Activated T-cell treated with anti-CD3 and anti-CD28 coated beads for 1 hour (primary cell): ENCODE measurements around the gene TAS2R38.
"Not testable (repeated sequence)": the region's sequence is repeated elsewhere in the genome, so short reads cannot be mapped to it uniquely, and the experiment has no call there.

Experiments used
- DNase-seq: peaks from one replicate; pipeline ENCODE4 v3.0.0-alpha.2; 2020; ENCODE audit warnings: low read depth

TAS2R38 gene

DNA sequence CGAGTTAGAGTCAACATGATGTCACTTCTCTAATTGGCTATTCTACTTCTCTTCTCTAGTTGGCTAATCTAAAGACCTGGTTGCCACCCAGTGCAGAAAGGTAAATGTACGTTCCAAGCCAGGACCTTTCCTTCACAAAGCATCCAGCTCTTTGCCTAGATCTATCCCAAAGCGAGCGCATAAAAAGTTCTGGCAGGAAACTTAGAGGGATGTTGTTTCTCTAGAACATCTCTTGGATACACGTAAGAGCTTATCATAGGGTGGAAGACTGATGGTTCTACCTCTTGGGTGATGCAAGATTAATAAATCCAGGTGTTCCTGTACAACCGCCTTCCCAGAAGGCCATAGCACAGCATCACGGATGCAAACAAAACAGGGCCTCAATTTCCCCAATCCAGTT lies at the start of gene TAS2R38:
TSS of gene TAS2R38 (minus strand) at position 101 of the 400 bp plus-strand sequence. CDS start at position 17, 84 bp downstream.
- DNase-seq = no peak

DNA sequence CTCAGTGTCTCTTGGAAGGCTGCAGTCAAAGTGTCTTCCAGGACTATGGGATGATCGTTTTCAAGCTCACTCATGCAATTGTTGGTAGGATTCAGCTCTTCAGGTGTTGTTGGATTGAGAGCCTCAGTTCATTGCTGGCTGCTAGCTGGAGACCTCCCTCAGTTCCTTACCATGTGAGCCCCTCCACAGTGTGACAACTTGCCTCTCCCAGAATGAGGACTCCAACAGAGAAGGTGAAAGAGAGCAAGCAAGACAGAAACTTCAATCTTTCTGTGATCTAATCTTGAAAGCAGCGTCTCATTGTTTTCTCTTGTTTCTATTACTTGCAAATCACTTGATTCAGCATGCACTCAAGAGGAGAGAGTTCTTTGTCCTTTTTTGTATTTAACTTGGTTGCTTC lies 44.6 kb upstream of the TAS2R38 start:
- no peak for DNase-seq

DNA sequence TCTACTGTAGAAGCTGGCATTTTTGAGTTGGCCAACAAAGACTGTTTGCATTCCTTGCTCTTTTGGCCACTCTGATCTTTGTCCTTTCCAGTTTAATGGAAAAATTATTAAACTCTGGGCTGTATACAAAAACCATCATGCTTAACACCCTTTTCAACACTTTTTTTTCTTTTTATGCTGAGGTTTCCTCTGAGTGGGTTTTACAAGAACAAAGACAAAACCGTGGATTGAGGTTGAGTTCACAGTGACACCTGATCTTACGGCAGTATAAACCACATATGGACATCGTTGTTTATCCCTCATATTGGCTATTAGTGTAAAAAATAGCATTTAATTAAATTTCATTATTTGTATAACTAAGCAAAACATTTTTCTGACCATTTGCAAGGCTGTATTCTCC lies 43.9 kb upstream of the TAS2R38 start:
- no peak for DNase-seq

DNA sequence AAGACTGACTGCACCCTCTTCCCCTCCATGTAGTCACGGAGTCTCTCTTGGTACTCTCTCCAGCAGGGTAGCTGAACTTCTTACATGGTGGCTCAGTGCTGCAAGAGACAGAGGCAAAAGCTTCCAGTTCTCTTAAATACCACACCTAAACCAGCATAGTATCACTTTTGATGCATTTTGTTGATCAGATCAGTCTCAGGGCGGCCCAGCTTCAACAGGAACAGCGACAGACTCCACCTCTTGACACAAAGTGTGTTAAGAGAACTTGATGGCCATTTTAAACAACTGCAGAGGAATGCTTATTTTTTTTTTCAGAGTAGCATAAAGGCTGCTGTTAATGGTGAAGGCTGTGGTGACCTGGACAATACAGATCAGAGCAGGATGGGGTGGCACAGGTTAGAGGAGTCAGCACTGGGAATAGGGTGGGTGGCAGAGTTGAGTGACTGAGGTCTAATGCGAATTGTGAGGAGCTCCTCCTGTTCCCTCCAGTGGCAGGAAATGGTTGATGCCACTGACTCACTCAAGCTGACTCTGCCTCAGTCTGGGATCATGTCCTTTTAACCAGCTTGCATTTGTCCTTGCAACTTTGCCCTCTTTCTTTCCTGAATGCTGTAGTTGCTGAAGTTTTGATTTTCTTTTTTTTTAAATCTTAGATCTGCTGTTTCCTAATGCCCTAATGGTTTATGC lies 39.4 kb upstream of the TAS2R38 start:
- DNase-seq = no peak

DNA sequence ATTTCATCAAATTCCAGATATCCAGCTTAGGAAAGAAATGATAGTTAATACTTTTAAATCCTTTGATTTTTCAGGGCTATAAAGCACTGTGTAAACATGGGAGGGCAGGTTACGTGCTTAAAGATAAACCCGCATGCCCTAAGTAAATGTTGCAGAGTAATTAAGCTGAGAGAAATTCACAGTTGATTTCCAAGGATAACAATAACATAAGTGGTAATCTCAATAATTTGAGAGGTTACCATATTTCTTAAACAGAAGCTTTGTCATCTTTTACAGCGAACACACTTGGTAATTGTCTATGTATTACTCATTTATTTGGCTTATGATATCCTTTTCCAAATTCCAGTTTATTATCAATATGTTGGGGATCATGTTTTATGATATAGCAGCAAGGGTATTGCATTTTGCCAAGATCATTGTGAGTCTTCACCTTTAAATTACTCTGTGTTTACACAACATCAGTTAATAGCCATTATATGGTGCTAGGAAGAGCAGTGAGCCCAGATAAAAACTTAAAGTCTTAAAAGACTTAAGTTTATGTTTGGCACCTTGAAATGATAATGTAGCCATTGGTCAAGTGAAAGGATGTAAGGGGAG lies 37.5 kb upstream of the TAS2R38 start:
- no peak for DNase-seq

DNA sequence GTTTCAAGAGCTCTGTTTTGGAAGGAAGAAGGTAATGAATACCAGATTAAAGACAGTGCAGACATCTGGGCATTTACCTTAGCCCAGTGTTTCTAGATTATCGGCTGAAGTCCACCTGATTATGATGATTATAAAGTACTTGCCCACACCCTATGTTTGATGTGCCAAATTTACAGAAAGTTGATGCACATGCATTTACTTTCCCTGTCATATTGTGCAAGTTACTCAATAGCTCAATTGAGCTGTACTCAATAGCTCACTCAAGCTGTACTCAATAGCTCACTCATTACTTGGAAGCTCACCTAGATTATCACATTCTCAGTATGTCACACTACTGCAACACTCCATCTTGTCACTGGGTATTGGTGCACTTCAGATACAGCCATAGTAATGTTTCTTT lies 35.6 kb upstream of the TAS2R38 start:
- no peak for DNase-seq

DNA sequence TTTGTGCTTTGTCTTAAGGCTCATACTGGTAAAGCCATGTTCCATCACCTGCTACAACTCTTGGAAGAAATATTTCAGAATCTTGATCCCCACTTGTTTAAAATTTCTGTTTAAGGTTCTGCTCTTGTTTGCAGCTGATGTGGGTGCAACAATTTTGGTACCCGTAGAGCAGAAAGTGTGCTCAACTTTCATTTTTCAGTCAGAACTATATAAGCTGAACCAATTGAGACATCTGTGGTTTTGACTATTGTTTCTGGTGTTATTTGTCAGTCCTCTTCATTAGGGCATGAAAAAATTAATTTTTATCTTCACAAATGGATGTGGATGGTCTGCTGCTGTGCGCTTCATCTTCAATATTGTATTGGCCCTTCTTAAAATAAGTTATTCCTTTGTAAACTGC lies 33.0 kb upstream of the TAS2R38 start:
- no peak for DNase-seq

DNA sequence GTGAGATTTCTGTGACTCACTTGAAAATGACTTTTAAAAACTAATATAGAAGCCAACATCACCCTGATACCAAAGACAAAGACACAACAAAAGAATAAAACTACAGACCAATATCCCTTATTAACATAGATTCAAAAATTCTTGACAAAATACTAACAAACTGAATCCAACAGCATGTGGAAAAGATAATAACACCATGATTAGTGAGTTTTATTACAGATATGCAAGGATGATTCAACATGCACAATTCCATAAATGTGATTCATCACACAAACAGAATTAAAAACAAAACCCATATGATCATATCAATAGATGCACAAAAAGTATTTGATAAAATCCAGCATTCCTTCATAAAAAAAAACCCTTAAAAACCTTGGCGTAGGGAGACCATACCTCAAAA lies 28.6 kb upstream of the TAS2R38 start:
- DNase-seq = no peak

DNA sequence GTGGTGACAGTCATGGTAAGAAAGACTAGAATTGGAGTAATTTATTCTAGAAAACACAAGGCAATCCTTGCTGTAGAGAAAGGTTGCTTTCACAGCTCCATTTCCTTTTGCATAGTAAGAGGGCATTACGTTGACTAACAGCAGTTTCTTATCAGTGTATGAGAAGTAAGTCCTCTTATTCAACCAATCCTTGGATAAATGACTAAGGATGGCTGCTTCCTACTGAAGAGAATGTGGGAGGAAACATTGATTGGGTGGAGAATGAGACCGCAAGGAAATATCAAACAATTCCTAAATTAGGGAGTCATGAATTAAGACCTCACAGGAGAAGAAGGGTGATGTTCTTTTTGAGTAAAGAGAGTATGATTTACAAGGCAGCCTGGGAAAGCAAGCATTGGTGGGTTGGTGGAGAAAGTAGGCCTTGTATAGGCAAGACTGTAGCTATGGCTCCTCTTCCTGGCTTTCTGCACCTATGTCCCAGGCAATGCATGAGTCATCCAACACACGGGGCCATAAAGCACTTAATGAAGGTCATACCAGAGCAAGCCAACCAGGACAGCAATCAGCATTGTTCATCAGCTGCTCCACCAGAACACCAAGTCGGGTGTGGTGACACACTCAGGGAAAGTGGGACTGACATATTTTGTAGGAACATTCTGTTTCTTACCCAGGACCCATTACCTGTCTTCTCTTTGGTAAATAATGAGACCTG lies 27.7 kb upstream of the TAS2R38 start:
- no peak for DNase-seq

DNA sequence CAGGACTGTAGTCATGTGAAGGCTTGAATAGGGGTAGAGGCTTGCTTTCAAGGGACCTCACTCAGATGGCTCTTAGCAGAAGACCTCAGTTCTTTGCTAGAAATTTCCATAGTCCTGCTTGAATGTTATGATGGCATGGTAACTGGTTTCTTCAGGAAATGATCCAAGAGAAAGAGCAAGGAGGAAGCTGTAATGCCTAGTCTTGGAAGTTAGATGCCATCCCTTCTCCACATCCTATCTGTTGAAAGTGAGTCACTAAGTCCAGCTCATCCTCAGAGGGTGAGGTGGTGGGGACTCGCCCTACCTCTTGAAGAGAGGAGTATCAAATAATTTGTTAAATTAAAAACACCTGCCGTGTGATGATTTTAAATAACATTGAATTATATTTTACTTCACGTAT lies 26.7 kb upstream of the TAS2R38 start:
- no peak for DNase-seq

DNA sequence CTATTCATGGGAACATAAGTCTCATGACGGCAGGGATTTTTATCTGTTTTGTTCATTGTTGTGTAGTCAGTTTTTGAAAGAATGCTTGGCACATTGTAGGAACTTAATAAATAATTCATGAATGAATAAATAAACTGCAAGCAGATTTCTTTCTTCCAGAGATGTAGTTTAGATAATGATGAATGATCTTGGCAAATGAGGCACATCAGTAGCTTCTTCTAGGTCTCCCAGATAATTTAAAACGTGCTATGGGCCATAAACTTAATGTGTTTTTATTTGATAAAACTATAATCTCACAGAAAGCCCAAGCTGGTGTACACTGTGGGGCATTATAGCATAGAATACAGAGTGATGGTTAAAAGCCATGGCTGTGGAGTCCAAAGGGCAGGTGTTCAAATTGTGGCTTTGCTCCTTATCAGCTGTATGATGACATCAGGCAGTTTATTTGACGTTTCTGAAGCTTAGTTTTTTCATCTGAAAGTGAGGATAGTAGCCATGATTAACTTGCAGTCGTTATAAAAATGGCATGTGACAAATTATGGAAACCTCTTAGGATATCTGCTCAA lies 25.6 kb upstream of the TAS2R38 start:
- no peak for DNase-seq

DNA sequence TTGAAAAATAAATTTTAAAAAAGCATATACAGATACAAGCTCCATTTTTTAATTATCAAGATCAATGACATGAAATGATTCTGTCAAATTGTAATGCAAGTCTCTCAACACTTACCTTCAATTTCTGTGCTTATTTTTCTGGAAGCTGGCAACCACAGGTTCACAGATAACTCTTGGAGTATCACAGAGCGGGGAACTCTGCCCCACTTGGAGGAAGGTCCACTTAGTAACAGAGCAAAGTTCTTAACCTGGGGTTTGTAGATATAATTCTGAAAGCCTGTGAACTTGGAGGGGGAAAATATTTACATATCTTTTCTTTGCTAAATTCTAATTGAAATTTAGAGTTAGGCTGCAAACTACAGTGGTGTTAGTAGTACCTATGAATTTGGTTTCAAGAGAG lies 19.8 kb upstream of the TAS2R38 start:
- DNase-seq = no peak

DNA sequence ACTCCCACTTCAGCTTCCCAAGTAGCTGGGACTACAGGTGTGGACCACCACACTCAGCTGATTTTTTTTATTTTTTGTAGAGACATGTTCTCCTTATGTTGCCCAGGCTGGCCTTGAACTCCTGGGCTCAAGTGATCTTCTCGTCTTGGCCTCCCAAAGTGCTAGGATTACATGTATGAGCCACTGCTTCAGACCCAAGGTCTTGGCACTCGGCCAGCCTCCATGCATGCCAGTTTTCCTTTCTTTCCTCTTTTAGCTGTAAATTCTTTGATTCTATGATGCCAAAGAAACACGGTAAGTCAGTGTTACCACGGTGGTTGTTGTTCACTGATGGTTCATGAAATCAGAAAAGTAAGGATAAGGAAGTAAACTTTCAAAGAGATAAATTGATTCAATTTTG lies 19.1 kb upstream of the TAS2R38 start:
- no peak for DNase-seq

DNA sequence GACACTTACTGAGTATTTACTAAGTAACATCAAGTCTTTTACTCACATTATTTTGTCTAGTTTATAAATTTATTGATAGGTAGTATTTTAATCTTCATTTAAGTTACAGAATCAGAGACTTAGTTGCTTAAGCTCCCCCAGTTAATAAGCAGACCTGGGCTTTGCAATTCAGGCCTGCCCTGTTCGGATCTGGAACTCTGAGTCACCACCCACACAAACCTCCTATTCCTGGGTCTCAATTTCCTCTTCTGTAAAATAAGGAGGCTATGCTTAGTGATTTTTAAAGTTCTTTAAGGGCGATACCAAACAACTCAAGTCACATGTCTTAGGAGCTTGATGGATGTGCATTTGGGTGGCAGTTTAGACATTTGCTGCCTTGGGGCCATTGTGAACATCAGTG lies 18.6 kb upstream of the TAS2R38 start:
- DNase-seq = no peak

DNA sequence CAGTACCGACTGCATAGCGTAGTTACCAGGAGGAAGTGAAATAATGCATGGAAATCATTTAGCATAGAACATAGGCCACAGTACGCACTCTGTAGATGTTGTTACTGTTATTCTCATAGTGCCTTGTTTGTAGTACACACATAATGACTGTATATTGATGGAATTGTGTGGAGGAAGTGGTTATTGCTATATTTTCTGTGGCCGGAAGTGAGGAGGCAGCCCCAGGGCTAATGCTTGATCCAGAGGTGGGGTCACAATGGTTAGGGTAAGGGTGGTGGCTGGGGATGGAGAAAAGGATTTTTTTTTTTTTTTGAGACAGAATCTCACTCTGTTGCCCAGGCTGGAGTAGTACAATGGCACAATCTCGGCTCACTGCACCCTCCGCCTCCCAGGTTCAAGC lies 17.6 kb upstream of the TAS2R38 start:
- no peak for DNase-seq

DNA sequence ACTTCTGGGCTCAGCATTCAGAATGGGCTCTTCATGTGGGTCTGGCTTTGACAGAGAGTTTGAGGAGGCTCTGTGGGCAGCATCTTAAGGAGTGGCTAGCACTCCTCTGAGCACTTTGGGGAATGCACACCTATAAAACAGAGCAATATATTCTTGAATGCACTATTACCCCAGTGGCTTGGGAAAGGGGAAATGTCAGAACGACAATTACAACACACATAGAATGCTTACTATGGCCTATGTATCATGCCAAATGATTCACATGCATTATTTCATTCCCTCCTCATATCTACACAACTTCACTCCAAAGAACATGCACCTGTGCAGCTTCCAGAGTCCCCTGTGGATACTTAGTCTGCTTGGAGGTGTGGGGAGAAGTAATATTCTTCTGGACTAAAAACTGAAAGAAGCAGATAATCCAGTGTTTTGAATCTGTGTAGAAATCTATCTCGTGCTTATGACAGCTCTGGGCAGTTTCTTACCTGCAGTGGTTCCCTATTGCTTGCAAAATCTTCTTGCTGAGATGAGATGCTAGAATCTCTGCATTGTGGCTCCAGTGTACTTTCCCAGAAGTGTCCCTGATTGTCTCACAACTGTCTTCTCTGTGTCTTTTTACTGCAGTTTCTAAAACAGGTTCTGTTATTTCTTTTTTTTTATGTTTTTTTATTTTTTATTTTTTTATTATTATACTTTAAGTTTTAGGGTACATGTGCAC lies 16.6 kb upstream of the TAS2R38 start:
- no peak for DNase-seq

DNA sequence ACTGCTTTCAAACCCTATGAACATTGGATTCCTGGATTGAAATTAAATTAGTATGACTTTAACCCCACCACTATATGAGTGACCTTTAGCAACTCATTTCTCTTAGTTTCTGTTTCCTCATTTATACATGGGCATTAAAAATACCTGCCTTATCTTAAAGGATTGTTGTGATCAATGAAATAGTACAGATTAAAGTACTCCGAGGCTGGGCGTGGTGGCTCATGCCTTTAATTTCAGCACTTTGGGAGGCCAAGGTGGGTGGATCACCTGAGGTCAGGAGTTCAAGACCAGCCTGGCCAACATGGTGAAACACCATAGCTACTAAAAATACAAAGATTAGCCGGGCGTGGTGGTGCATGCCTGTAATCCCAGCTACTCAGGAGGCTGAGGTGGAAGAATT lies 14.2 kb upstream of the TAS2R38 start:
- not testable (repeated sequence) for DNase-seq

DNA sequence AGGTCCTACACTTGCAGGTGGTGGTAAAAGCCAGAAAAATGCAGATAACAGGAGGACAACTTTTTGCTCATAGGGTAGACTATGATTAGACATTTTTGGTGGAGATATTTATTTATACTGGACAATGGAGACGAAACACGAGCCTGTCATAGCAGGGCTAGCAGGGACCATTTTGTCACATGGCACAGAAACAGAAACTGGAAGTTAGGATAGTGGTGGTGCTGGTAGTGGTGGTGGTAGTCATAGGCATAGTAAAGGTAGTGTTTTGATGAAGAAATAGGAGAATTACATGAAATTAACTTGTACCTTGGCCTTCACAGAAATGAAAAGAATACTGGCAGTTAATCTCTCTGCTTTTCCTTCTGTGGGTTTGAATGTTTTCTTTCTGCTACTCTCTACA lies 13.3 kb upstream of the TAS2R38 start:
- no peak for DNase-seq

DNA sequence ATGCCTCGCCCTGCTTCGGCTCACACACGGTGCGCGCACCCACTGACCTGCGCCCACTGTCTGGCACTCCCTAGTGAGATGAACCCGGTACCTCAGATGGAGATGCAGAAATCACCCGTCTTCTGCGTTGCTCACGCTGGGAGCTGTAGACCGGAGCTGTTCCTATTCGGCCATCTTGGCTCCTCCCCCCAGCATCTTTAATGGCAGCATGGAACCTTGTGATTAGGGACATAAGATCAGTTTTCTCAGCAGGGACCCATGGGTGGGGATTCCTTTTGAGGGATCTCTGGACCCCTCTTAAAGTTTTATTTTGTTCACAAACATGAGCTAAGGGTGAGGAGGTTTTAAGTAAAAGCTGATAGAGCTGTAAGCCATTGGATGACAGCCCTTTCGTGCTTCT lies 12.4 kb upstream of the TAS2R38 start:
- DNase-seq = not testable (repeated sequence)

DNA sequence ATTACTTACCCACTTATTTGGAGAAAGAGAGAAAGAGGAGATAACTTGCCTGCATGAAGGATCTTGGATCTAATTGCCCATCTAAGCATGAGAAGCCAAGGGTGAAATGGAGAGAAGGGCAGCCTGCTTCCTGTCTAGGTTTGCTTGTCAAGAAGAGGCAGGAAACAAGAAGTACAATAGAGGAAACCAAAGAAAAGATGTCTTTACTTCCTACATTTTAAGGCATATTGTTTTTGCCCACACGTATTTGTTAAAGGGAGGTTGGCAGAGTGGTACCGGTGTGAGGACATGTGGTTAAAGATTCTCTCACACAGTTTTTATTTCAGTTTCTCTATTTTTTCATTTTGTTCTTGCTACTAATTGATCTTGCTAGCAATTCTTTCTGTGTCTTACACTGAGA lies 6.0 kb upstream of the TAS2R38 start:
- DNase-seq = no peak

DNA sequence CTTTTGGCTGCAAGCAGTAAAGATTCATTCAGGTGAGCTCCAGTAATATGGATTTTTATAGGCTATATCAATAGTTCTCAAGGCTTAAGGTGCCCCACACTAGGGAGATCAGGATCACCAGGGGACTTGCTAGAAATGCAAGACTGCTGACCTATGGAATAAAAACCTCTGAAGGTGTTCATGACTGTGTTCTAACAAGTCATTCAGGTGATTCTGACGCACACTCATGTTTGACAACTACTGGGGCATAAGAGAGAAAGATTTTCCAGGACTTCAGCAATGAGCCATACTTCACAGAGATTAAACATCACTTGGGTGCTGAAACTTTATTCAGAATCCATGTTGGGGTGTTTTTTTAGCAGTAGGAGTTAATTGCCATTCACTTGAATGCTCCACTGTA lies 4.8 kb upstream of the TAS2R38 start:
- no peak for DNase-seq

DNA sequence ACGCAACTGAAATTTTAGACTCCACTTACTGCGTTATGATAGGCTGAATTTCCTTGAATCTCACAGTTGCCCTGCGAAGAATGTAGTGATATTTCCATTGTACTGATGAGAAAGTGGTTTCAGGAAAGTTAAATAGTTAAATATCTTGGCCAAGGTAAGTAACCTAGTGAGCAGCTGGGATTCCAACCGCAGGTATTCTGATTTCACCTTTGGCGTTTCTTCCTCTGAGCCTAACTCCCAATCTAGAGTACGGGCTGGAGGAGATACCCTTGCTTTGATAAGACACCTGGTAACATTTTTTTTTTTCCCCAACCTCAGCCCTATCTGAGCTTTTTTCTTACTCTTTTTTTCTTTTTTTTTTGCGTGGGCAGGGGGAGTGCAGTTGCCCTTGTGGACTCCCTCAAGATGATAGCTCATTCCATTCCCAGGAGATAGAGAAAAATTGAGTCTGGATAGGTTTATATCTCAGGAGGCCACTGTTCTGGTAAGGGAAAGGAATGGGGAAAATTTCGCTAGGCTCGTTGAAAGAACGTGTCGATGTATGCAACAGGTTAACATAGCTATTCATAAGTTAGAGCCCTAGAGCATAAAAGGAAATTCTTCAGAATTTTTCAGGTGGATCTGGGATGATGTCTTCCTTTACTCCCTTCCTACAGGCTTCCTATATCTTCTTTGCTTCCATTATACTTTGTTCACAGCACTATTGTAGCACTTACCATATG lies 3.1 kb upstream of the TAS2R38 start:
- DNase-seq = no peak
